Measurements from ENCODE around the gene C11orf16.

The C11orf16 gene

GRCh38 chr11:8878771-8879170 lies 54.0 kb downstream of the C11orf16 start:
- DNase-seq = no peak

- DNase-seq = no peak
Measured at GRCh38 chr11:8873741-8874405, 58.9 kb downstream of the C11orf16 start.

- DNase-seq = no peak
Measured at GRCh38 chr11:8871962-8872361, 60.8 kb downstream of the C11orf16 start.

GRCh38 chr11:8871171-8871775 lies 61.5 kb downstream of the C11orf16 start:
- no peak for DNase-seq

GRCh38 chr11:8870411-8871170 lies 62.2 kb downstream of the C11orf16 start:
- no peak for DNase-seq
